NCI-H526 (cell line): Measurements from ENCODE around the gene UBE2Q2.
"Not testable (repeated sequence)": the region's sequence is repeated elsewhere in the genome, so short reads cannot be mapped to it uniquely, and the experiment has no call there.

Source experiments
- DNase-seq, 2 experiments: peaks; one replicate each; lab custom pipeline; 2025; lab: John Stamatoyannopoulos, UW

Gene UBE2Q2

GRCh38 chr15:75842722-75843677 is at the start of gene UBE2Q2:
Gene UBE2Q2 (plus strand): TSS chr15:75843447. CDS start chr15:75843667, 220 bp downstream.
- DNase-seq = peak; percentile 72 to 86

- DNase-seq = no peak
These were observed 46.9 kb upstream of the UBE2Q2 start for GRCh38 chr15:75796321-75796720.

- not testable (repeated sequence) for DNase-seq
These were observed 46.1 kb upstream of the UBE2Q2 start for GRCh38 chr15:75797146-75797545.

GRCh38 chr15:75799190-75799589 is 44.1 kb upstream of the UBE2Q2 start:
- no peak for DNase-seq

- not testable (repeated sequence) for DNase-seq
These were observed 42.8 kb upstream of the UBE2Q2 start for GRCh38 chr15:75800409-75800808.

GRCh38 chr15:75801859-75802593 is 41.2 kb upstream of the UBE2Q2 start:
- peak; percentile 34 to 88 for DNase-seq

GRCh38 chr15:75807486-75807885 is 35.8 kb upstream of the UBE2Q2 start:
- not testable (repeated sequence) for DNase-seq

GRCh38 chr15:75808009-75808408 is 35.2 kb upstream of the UBE2Q2 start:
- not testable (repeated sequence) for DNase-seq

GRCh38 chr15:75808563-75808962 is 34.7 kb upstream of the UBE2Q2 start:
- DNase-seq = no peak

GRCh38 chr15:75809986-75810750 is 33.1 kb upstream of the UBE2Q2 start:
- DNase-seq = peak; percentile 15 to 75

GRCh38 chr15:75810874-75811498 is 32.3 kb upstream of the UBE2Q2 start:
- DNase-seq = no peak

- no peak for DNase-seq
These were observed 31.6 kb upstream of the UBE2Q2 start for GRCh38 chr15:75811626-75812025.

GRCh38 chr15:75814794-75815193 is 28.5 kb upstream of the UBE2Q2 start:
- no peak for DNase-seq

- DNase-seq = no peak
These were observed 27.2 kb upstream of the UBE2Q2 start for GRCh38 chr15:75815811-75816719.

- no peak for DNase-seq
These were observed 25.9 kb upstream of the UBE2Q2 start for GRCh38 chr15:75817138-75817935.

- DNase-seq = no peak
These were observed 23.0 kb upstream of the UBE2Q2 start for GRCh38 chr15:75820206-75820605.

GRCh38 chr15:75821786-75822345 is 21.4 kb upstream of the UBE2Q2 start:
- DNase-seq = no peak

GRCh38 chr15:75822685-75823278 is 20.5 kb upstream of the UBE2Q2 start:
- no peak for DNase-seq
